ENCODE measurements around the gene HIF1AN.
A peak's percentile ranks its signal among the peaks of the same experiment; 100 is the strongest.

HIF1AN gene

DNA sequence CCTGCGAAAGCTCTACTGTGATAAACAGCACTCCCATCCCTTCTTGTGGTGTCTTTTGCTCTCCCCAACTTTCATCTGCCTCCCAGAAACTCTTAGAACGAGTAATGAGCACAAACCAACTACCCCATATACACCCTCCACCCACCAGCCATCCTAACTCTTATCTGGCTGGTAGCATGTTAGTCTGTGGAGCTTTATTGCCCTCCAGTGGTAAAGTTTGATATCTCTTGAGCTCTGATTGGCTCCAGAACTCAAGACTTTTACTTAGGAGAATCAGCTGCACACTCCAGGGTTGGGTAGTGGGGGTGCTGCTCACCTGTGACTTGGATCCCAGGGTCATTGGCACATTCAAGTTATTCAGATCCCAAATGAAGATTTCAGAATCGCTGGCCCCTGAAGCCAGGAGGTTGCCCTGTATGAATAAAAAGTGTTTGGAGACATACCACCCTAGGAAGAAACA lies 27.0 kb upstream of the HIF1AN start:
- Mint-ChIP-seq H3K9me3 (no peaks in the 10 kb centered on the region), H3K36me3 (ENCODE audit: insufficient read depth) (peaks cover 26% of the 10 kb centered on the region), H3K27me3 (no peaks in the 10 kb centered on the region), H3K4me3 (peak overlapping the region; percentile 57 to 59), H3K27ac (peak overlapping the region; percentile 66 to 76), H3K4me1 (ENCODE audit: low read depth in 2 of 2) (peaks cover 51 to 57% of the 10 kb centered on the region in 2 donors)
- DNase-seq: peak; percentile 42 to 52 (median 47)
- ATAC-seq (replicated peaks): peak; percentile 37

DNA sequence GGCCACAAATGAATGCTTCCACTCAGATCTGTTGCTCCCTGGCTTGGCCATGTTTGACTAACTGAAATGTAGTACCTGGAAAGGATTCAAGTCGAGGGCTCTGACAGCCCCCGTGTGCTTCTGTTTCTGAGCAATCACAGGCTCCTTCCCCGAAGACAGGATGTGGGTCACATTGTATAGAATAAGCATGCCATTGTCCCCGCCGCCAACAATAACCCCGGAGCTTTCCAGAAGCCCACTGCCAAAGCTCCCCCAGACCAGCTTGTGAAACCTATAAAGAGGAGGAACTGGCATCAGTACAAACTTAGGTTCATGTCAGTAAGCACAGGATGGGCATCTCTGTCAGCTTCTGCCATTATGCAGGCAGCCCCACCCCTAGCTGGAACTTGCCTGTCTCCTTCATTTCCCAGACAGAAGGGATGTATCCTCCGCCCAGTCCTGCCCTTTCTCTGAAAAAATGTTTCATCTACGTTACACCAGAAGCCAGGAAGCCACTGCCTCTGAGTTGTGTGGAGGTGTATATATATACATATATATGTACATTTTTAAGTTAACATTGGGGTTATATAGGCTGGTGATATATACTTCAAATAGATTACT lies 26.4 kb upstream of the HIF1AN start:
- no peak for ATAC-seq (replicated peaks)
- H3K36me3 Mint-ChIP-seq (ENCODE audit: insufficient read depth): peaks cover 21% of the 10 kb centered on the region
- no peaks in the 10 kb centered on the region for H3K9me3 Mint-ChIP-seq
- peaks cover 51 to 57% of the 10 kb centered on the region in 2 donors for H3K4me1 Mint-ChIP-seq (ENCODE audit: low read depth in 2 of 2)
- peak overlapping the region; percentile 57 to 59 for H3K4me3 Mint-ChIP-seq
- peak overlapping the region; percentile 6 to 76 for H3K27ac Mint-ChIP-seq
- H3K27me3 Mint-ChIP-seq: no peaks in the 10 kb centered on the region
- DNase-seq: peak in 1 of 3 experiments; percentile 17

DNA sequence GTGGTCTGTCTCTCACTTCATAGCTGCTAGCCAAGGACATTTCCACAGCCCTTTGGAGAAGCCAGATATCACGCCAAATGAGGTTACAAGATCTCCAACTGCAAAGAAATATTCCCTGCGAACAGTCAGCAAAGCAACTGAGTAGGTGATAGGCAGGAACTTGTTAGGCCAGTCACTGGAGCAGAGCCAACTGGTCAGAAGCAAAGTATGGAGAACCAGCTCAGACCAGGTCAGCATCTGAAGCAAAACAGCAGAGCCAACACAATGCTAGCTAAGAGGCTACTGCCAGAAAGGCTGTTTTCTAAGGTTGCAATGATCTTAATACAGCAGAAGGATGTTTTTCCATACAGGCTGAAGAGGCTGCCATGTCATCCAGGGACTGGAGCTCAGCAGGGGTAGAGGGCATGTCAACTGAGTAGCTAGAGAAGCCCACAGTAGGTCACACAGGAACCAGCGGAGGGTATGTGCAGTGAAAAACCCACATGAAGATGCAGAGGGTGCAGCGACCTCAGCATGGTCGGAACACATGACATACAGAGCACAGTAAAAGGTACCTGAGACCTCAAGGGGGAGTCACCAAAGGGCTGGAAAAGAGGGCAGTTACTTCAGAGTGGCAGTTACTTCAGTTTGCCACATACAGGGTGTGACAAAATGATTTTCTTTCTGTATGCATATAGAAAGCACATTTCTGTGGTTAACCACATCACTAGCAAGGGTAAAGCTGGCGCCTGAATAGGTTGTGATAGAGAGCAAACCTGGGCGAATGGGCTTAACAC lies 25.0 kb upstream of the HIF1AN start:
- no peaks in the 10 kb centered on the region for H3K9me3 Mint-ChIP-seq
- H3K36me3 Mint-ChIP-seq (ENCODE audit: insufficient read depth): peaks cover 18% of the 10 kb centered on the region
- peaks cover 51 to 57% of the 10 kb centered on the region in 2 donors for H3K4me1 Mint-ChIP-seq (ENCODE audit: low read depth in 2 of 2)
- H3K27ac Mint-ChIP-seq: peak overlapping the region; percentile 58 to 83
- H3K27me3 Mint-ChIP-seq: no peaks in the 10 kb centered on the region
- peak; percentile 59 to 70 (median 65) for DNase-seq
- ATAC-seq (replicated peaks): peak; percentile 89
- H3K4me3 Mint-ChIP-seq: peak overlapping the region; percentile 54 to 59

DNA sequence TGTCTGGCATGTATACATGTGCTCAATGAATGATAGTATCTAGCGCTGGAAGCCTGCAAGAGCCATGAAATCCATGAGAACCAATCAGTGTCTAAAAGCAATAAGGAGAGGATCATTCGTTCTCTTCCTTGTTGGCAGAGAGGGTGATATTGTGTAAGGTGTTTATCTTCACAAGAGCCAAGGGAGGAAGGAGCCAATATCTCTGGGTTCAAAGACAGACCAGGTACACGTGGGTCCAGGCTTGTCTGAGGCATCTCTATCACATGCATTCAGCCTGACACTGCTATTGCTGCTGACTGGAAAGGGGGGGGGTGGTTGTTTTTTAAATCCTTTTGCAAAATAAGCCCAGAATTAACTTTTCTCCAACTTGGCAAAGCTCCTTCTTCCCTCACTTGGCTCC lies 20.1 kb upstream of the HIF1AN start:
- H3K4me3 Mint-ChIP-seq: no peak overlapping the region
- H3K27me3 Mint-ChIP-seq: no peaks in the 10 kb centered on the region
- H3K27ac Mint-ChIP-seq: no peak overlapping the region
- no peak for ATAC-seq (replicated peaks)
- peaks cover 22 to 33% of the 10 kb centered on the region in 2 donors for H3K4me1 Mint-ChIP-seq (ENCODE audit: low read depth in 2 of 2)
- H3K36me3 Mint-ChIP-seq (ENCODE audit: insufficient read depth): peaks cover 22% of the 10 kb centered on the region
- DNase-seq: no peak
- no peaks in the 10 kb centered on the region for H3K9me3 Mint-ChIP-seq

DNA sequence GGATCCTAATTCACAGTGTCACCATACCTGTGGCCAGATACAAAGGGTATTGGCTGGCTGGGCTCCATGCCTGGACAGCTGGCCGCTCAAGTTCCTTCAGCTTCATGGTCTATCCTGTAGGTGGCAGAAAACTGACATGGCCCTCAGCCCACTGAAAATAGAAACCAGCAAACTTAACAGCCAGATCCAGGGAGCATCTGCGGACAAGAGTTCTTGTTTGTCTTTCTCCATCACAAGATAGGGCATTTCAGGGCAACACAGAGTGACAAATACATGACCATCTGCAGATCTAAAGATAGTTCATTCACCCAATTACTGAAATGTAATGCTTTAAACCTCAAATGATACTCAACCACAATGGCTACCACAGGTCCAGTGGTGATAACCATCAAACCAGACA lies 18.9 kb upstream of the HIF1AN start:
- DNase-seq (no peak), ATAC-seq (replicated peaks) (no peak)
- Mint-ChIP-seq H3K36me3 (ENCODE audit: insufficient read depth) (peaks cover 14% of the 10 kb centered on the region), H3K27ac (no peak overlapping the region), H3K9me3 (no peaks in the 10 kb centered on the region), H3K27me3 (no peaks in the 10 kb centered on the region), H3K4me3 (no peak overlapping the region), H3K4me1 (ENCODE audit: low read depth in 2 of 2) (peaks cover 10 to 21% of the 10 kb centered on the region in 2 donors)

DNA sequence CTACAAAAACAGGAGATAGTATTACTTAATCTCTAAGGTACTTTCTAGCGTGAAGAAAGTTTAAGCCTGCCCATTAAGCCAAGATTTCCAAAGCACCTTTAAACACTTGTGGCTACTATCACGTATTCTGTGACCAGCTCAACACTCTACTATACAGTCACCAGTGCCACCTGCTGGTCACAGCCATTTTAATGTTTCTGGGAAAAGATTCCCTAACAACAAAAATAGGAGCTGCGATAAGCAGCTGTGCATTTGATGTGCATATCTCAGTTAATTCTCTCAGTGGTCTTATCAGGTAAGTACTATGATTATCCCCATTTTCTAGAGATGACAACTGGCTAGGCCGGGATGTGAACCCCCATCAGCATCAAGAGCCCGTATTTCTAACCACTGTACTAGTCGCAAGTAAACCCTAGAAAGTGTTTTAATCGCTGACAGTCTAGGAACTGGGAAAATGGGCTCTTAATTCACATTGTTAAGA lies 16.9 kb upstream of the HIF1AN start:
- Mint-ChIP-seq H3K27ac (no peak overlapping the region), H3K4me1 (ENCODE audit: low read depth in 2 of 2) (peaks cover 2 to 14% of the 10 kb centered on the region in 2 donors), H3K36me3 (ENCODE audit: insufficient read depth) (peaks cover 22% of the 10 kb centered on the region), H3K27me3 (no peaks in the 10 kb centered on the region), H3K9me3 (no peaks in the 10 kb centered on the region), H3K4me3 (no peak overlapping the region)
- ATAC-seq (replicated peaks): peak; percentile 85
- peak; percentile 60 to 66 (median 64) for DNase-seq

DNA sequence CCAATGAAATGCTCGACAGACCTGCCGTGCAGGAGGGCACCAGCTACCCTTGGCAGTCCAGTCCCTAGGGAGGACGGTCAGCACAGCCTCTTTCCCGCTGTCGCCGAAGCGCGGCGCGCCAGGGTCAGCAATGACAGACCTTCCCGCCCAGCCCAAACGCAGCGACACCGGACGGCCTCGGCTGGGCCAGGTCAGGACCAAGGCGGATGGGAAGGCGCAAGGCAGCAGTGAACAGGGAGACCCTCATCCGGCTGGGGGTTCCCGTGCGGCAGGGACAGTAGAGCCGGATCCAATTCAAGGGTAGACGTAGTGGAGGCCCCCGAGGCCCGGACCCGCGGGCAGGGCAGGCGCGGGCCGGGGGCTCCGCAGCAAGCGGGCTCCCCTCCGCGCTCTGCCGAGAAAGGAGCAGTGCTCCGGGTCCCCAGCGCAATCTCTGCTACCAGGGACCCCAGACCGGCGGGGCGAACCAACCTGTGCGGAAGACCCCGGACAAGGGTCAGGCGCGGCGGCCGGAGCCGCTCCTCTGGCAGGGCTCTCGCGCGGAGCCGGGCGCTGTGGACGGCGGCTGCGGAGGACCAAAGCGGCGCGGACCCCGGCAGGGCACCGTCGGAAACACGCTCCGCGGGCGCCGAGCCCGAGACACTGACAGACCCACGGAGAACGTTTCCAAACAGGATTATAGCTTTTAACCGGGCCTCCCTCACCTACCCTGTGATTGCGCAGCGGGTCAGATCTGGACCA lies 16.3 kb upstream of the HIF1AN start, which contains the start of gene SEC31B:
Gene SEC31B, minus strand, starts transcription at position 551 of the 741 bp plus-strand sequence. CDS start 2,909 bp downstream, outside the sequence.
- Mint-ChIP-seq H3K4me3 (no peak within 1 kb of the TSS), H3K27ac (peak within 1 kb of the TSS in 1 of 2 donors; percentile 26), H3K36me3 (ENCODE audit: insufficient read depth) (peaks cover 22% of the 10 kb centered on the region), H3K9me3 (no peaks in the 10 kb centered on the region), H3K27me3 (no peaks in the 10 kb centered on the region), H3K4me1 (ENCODE audit: low read depth in 2 of 2) (peaks cover 3 to 17% of the 10 kb centered on the region in 2 donors)
- DNase-seq (no peak), ATAC-seq (replicated peaks) (no peak)

DNA sequence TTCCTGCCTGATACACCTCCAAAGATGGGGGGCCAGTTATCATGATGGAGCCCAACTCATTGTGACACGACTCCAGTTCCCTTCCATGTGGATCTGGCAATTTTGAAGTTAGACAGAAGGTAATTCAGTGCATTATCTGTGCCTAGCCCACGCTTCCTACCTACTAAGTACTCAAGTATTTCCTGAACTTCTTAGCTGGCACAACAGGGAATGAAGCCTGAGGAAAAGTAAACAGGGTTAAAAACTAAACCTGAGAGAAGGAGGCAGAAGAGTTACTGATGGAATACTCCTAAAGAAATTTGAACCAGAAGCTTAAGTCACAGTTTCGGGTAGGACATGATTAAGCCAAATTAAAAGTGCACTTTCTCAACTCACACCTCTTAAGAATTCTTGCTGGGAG lies 14.9 kb upstream of the HIF1AN start:
- peaks cover 29% of the 10 kb centered on the region for H3K36me3 Mint-ChIP-seq (ENCODE audit: insufficient read depth)
- DNase-seq (no peak), ATAC-seq (replicated peaks) (no peak)
- H3K27ac Mint-ChIP-seq: peak overlapping the region in 1 of 2 donors; percentile 26
- peaks cover 3 to 20% of the 10 kb centered on the region in 2 donors for H3K4me1 Mint-ChIP-seq (ENCODE audit: low read depth in 2 of 2)
- H3K27me3 Mint-ChIP-seq: no peaks in the 10 kb centered on the region
- no peak overlapping the region for H3K4me3 Mint-ChIP-seq
- no peaks in the 10 kb centered on the region for H3K9me3 Mint-ChIP-seq

DNA sequence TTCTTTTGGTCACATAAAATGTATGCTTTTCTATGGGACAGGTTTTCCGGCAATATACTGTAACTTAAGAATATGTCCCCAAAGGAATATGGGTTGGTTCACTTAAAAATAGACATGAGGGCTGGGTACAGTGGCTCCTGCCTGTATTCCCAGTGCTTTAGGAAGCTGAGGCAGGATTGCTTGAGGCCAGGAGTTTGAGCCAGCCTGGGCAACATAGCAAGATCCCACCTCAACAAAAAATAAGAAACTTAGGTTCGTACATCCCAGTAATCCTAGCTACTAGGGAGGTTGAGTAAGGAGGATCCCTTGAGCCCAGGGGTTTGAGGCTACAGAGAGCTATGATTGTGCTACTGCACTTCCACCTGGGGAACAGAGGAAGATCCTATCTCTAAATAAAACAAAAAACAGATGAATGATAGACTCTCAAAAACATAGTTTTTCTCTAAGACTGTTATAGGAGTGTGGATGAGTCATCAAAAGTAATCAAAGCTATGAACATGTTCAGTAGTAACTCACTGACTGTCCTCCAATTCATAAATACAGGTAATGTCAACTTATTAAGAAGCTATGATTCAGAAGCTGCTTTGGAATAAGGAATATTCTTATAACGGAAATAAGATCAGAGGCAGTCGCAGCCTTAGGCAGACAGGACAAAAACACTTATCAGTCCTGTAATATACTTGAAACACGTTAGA lies 13.5 kb upstream of the HIF1AN start:
- H3K27ac Mint-ChIP-seq: peak overlapping the region in 1 of 2 donors; percentile 74
- no peaks in the 10 kb centered on the region for H3K27me3 Mint-ChIP-seq
- H3K9me3 Mint-ChIP-seq: no peaks in the 10 kb centered on the region
- peaks cover 12 to 20% of the 10 kb centered on the region in 2 donors for H3K4me1 Mint-ChIP-seq (ENCODE audit: low read depth in 2 of 2)
- peaks cover 33% of the 10 kb centered on the region for H3K36me3 Mint-ChIP-seq (ENCODE audit: insufficient read depth)
- H3K4me3 Mint-ChIP-seq: no peak overlapping the region
- ATAC-seq (replicated peaks): no peak
- DNase-seq: no peak

DNA sequence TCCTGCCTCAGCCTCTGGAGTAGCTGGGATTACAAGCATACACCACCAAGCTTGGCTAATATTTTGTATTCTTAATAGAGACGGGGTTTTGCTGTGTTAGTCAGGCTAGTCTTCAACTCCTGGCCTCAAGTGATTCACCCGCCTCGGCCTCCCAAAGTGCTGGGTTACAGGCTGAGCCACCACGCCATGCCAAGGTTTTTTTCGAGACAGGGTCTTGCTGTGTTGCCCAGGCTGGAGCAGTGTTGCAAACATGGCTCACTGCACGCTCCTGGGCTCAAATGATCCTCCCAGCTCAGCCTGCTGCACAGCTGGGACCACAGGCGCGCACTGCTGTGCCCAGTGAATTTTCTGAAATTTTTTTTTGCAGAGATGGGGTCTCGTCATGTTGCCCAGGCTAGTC lies 12.8 kb upstream of the HIF1AN start:
- no peak for DNase-seq
- H3K27me3 Mint-ChIP-seq: no peaks in the 10 kb centered on the region
- peaks cover 33% of the 10 kb centered on the region for H3K36me3 Mint-ChIP-seq (ENCODE audit: insufficient read depth)
- H3K9me3 Mint-ChIP-seq: no peaks in the 10 kb centered on the region
- no peak overlapping the region for H3K4me3 Mint-ChIP-seq
- no peak for ATAC-seq (replicated peaks)
- H3K27ac Mint-ChIP-seq: peak overlapping the region in 1 of 2 donors; percentile 19
- H3K4me1 Mint-ChIP-seq (ENCODE audit: low read depth in 2 of 2): peaks cover 12 to 16% of the 10 kb centered on the region in 2 donors

DNA sequence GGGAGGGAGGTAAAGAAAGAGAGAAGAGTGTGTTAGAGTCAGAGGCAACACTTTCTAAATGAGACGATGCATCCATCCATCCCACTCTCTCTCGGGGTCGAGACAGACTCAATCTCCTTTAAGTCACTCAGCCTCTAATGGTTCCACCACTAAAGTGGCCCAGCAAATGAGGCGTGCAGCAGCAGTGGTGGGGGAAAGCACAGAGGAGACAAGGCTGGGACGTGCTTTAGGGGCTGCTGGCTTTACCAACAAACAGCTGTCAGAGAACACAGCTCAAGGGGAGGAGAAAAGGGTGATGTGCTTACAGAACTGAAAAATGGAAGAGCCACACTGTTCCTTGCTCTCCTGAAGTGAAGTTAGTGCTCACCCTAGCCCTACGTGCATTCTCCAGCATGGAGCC lies 11.5 kb upstream of the HIF1AN start:
- H3K4me1 Mint-ChIP-seq (ENCODE audit: low read depth in 2 of 2): peaks cover 13 to 16% of the 10 kb centered on the region in 2 donors
- H3K4me3 Mint-ChIP-seq: no peak overlapping the region
- H3K27me3 Mint-ChIP-seq: no peaks in the 10 kb centered on the region
- DNase-seq: no peak
- no peaks in the 10 kb centered on the region for H3K9me3 Mint-ChIP-seq
- peaks cover 30% of the 10 kb centered on the region for H3K36me3 Mint-ChIP-seq (ENCODE audit: insufficient read depth)
- ATAC-seq (replicated peaks): no peak
- peak overlapping the region in 1 of 2 donors; percentile 19 for H3K27ac Mint-ChIP-seq

DNA sequence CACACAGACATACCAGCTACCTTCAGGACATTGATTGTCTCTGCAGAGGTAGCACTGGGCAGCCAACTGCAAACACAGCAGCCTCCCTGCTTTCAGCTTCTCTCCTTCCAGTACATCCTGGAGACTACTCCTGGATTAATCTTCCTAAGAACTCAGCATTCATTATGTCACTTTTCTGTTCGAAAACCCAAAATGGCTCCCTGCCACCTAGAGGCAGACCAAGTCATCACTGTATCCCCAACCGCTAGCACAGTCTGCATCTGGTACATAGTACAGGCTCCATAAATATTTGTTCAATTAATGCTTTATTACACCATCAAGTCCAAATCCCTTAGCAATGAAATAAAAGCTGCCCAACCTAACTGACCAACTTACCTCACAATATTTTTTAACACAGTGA lies 11.1 kb upstream of the HIF1AN start:
- Mint-ChIP-seq H3K4me1 (ENCODE audit: low read depth in 2 of 2) (peaks cover 13 to 18% of the 10 kb centered on the region in 2 donors), H3K4me3 (no peak overlapping the region), H3K27ac (no peak overlapping the region), H3K27me3 (no peaks in the 10 kb centered on the region), H3K9me3 (no peaks in the 10 kb centered on the region), H3K36me3 (ENCODE audit: insufficient read depth) (peaks cover 34% of the 10 kb centered on the region)
- ATAC-seq (replicated peaks) (no peak), DNase-seq (no peak)
